ENCODE data around the gene NECTIN3. TPM values are rescaled to one million over a fixed set of nuclear protein-coding genes. Genes with fewer than 3 reads are reported as not detected.

The NECTIN3 gene
- total RNA-seq, 1 experiment from 2014 or later, result 53.7 TPM

- Histone ChIP-seq H3K23ac (ENCODE audit: insufficient read length, low read depth, low read length) (no peak overlapping the region), H2BK20ac (ENCODE audit: low read depth, low read length, poor library complexity, severe bottlenecking) (no peak overlapping the region), H3K27me3 (ENCODE audit: insufficient read depth, low read length) (no peaks in the 10 kb centered on the region), H3K79me2 (ENCODE audit: insufficient read depth, low read length) (no peaks in the 10 kb centered on the region), H3K14ac (ENCODE audit: insufficient read depth, low read length) (no peak overlapping the region), H3T11ph (ENCODE audit: low read length) (no peak overlapping the region), H2BK15ac (ENCODE audit: low read depth, low read length) (no peak overlapping the region), H3K27ac (ENCODE audit: insufficient read length, low read depth, low read length) (no peak overlapping the region), H3K9me3 (ENCODE audit: control insufficient read depth, low read depth, low read length) (no peaks in the 10 kb centered on the region), H3K56ac (ENCODE audit: insufficient read length, low read depth, low read length) (no peak overlapping the region), H2BK120ac (ENCODE audit: low read depth, low read length, poor library complexity, severe bottlenecking) (no peak overlapping the region), H2AFZ (ENCODE audit: low read length) (no peak overlapping the region), H3K79me1 (ENCODE audit: insufficient read depth, low read depth, low read length, poor library complexity, severe bottlenecking) (no peaks in the 10 kb centered on the region), H3K4me2 (ENCODE audit: insufficient read depth, insufficient read length, low read length) (no peak overlapping the region), H3K4ac (ENCODE audit: low read depth, low read length) (no peak overlapping the region), H4K91ac (ENCODE audit: insufficient read length, low read depth, low read length) (no peak overlapping the region), H3K18ac (ENCODE audit: insufficient read length, low read depth, low read length) (no peak overlapping the region), H4K8ac (replicated peaks; ENCODE audit: insufficient read length, low read depth, low read length) (no peak overlapping the region), H2AK5ac (ENCODE audit: insufficient read length, low read length) (no peak overlapping the region), H3K23me2 (ENCODE audit: insufficient read length, low read depth, low read length, poor library complexity, severe bottlenecking) (no peaks in the 10 kb centered on the region), H4K5ac (ENCODE audit: insufficient read length, low read depth, low read length) (no peak overlapping the region), H3K9ac (ENCODE audit: extremely low read depth, insufficient read length, low read length) (no peak overlapping the region), H2BK5ac (ENCODE audit: insufficient read length, low read length) (no peak overlapping the region), H4K20me1 (ENCODE audit: control insufficient read depth, insufficient read depth, insufficient read length) (no peaks in the 10 kb centered on the region), H2BK12ac (ENCODE audit: insufficient read length, low read depth, low read length) (no peak overlapping the region), H3K4me1 (ENCODE audit: insufficient read depth, low read length) (peaks cover 3% of the 10 kb centered on the region; the same call in 1 of the 2 replicates)
- TF ChIP-seq CTCF (conservative IDR thresholded peaks at IDR 0.05), result no peak
- no peaks in the 10 kb centered on the region for H3K4me1 Mint-ChIP-seq
- H3K27me3 Mint-ChIP-seq (ENCODE audit: low read depth), result peaks cover 4% of the 10 kb centered on the region; the same call in 1 of the 2 replicates
- WGBS (ENCODE audit: extremely low coverage, insufficient read length, low lambda C conversion rate), result no CpG with 5 or more reads among the region's 1 CpG
- DNase-seq, result no peak
- no peak overlapping the region for H3K4me3 Mint-ChIP-seq
- no peak overlapping the region for H3K27ac Mint-ChIP-seq
- no peaks in the 10 kb centered on the region for H3K9me3 Mint-ChIP-seq
- no peaks in the 10 kb centered on the region for H3K36me3 Mint-ChIP-seq (ENCODE audit: insufficient read depth in 1 of 3, low read depth in 3 of 3)
These were observed 143.9 kb downstream of the NECTIN3 start for GRCh38 chr3:111215481-111215880.
